VCaP (cell line): ENCODE measurements around the gene CPXM2.

ENCODE experiments used
- H3K27ac ChIP-seq: fragments of 450-650 bp; 2 replicates; pipeline ENCODE4 v1.5.1; 2017
- TF ChIP-seq, protein P1 (sequence below): fragments of 450-650 bp; conservative IDR thresholded peaks from 2 replicates; pipeline ENCODE4 v1.5.1; 2017; ENCODE audit warnings: mild to moderate bottlenecking, moderate library complexity

Gene CPXM2

DNA sequence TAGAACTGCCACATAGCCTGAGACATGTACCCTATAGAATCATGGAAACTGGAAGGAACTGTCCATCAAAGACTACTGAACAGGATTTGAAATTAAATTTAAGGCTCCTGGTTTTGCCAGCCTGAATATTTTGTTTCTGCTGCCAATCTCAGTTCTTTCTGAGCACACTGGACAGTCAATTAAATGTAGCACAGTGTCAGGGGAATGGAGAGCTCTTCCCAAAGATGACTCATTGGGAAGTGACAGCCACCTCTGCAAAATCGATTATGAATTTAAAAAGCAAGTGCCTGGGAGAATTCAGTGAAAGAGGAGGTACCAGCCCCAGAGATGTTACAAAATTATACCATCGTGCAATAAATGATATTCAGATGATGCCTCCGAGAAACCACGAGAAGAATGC is 47.8 kb downstream of the CPXM2 start:
- no peak overlapping the region for H3K27ac ChIP-seq
- TF ChIP-seq, protein P1, sequence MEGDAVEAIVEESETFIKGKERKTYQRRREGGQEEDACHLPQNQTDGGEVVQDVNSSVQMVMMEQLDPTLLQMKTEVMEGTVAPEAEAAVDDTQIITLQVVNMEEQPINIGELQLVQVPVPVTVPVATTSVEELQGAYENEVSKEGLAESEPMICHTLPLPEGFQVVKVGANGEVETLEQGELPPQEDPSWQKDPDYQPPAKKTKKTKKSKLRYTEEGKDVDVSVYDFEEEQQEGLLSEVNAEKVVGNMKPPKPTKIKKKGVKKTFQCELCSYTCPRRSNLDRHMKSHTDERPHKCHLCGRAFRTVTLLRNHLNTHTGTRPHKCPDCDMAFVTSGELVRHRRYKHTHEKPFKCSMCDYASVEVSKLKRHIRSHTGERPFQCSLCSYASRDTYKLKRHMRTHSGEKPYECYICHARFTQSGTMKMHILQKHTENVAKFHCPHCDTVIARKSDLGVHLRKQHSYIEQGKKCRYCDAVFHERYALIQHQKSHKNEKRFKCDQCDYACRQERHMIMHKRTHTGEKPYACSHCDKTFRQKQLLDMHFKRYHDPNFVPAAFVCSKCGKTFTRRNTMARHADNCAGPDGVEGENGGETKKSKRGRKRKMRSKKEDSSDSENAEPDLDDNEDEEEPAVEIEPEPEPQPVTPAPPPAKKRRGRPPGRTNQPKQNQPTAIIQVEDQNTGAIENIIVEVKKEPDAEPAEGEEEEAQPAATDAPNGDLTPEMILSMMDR: no peak

DNA sequence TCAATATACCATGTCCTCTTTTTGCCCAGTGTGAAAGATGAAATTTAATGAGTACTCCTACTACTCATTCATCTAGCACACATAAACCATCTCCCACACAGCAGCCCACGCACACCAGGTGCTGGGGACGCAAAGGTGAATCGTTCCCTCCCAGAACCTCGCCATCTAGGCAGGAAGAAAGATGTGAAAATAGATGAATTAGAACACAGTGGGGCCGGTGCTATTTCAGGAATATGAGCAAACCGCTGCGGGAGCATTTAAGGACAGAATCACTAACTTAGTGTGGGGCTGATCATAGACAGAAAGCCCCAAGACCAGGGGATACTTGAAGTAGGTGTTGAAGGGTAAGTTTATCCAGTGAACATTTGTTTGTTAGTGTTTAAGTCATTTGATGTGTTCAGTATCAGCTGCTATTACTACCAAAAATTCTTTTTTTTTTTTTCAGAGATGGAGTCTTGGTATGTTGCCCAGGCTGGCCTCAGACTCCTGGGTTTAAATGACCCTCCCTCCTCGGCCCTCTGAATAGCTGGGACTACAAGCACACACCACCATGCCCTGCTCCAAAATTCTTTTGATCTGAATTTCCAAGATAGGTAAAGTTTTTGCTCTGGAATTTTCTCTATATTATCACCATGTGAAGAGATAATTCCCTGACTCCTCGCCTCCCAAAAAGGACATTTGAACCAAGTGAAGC is 48.8 kb downstream of the CPXM2 start:
- TF ChIP-seq, protein P1: no peak
- no peak overlapping the region for H3K27ac ChIP-seq

DNA sequence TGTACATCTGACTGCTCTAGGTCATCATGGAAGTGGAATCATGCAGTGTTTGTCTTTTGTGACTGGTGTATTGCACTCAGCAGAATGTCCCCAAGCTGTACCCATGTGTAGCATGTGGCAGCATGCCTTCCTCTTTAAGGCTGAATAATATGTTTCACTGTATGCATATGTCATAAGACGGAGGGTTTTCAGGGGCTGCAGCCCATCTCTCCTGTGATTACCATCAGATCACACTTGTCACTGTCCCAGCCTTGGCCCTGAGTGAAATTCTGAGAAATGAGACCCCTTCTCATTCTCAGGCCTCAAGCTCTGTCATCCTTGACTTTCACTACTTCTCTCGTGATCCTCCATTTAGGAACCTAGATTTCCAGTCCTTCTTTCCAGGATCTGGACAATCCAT is 50.0 kb downstream of the CPXM2 start:
- TF ChIP-seq, protein P1: no peak
- H3K27ac ChIP-seq: no peak overlapping the region

DNA sequence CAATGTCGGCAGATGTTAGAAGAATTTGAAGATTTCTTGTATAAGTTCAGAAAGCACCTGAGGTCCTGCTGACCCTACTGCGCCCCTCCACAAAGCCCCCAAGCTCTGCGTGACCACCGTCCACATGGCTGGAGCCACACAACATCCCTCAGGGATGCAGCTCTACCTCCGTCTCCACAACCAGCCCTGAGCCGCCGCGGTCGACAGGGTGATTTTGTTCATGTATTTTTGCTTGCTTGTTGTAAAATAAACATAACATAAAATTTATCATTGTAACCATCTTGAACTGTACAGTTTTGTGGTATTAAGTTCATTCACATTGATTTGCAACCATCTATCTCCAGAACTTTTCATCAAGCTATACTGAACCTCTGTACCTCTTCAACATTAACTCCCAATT is 50.5 kb downstream of the CPXM2 start:
- TF ChIP-seq, protein P1: no peak
- H3K27ac ChIP-seq: no peak overlapping the region

DNA sequence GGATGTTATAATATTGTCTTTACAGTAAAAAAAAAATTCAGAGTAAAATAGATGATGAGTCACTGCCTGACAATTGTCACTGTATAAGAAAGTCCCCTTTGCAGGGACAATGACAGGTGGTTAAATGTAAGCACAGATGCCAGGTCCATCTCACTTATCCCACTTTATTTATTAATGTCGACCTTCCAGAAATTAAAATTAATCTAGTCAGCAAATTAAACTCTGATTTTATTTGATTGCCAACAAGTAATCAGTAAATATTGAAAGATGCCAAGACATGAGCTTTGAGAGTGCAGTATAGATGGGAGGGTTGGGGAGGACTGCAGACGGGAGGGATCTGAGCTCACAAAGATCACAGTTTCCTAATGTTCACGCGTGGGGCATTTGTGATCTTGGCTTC is 50.9 kb downstream of the CPXM2 start:
- H3K27ac ChIP-seq: no peak overlapping the region
- TF ChIP-seq, protein P1: no peak

DNA sequence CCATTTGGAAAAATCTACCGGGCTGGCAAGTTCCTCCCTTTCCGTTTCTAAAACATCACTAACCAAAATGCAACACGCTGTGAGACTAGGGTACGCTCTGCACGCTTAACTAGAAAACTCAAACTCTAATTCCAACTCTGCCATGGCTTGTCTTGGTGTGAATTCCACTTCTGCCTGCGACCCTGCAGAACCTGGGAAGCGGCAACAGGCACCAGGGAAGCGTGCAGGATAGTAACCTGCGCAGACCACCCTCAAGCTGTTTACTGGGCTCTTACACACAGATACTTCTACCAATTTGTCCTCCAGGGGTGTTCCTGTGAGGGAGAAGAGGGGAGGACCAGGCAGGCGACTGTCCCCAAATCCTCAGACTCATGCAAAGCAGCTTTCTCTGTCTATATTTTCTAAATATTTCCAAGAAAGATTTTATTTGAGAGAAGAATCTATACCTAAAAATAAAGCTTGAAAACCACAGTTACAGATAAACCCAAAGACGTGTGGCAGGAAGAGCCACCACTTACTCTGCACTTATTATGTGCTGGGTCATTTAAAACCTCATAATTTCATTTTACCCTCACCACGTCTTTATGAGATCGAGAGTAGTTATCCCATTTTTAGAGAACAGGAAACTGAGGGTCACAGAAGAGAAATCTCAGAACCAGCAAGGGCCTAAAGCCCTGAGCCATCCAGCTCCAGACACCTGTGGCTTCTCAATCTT is 52.9 kb downstream of the CPXM2 start:
- no peak overlapping the region for H3K27ac ChIP-seq
- TF ChIP-seq, protein P1: no peak

DNA sequence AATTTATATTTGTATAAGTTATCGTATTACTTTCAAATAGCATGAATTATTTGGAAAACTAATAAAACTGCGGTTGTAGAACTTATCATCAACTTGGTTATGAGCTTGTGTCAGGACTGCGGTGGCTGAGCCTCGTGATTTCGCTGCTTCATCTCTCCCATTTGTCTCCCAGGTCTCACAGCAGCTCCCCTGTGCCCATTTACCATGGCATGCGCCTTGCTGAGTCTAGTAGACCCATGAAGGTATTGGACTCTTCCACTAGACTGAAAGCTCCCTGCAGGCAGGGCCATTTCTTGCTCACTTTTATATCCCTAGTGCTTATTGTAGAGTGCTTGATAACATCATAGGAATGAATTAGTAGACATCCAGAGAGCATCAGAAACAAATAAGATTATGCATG is 53.9 kb downstream of the CPXM2 start:
- no peak overlapping the region for H3K27ac ChIP-seq
- TF ChIP-seq, protein P1: no peak
